ENCODE data around the gene SLC25A47.

DNA sequence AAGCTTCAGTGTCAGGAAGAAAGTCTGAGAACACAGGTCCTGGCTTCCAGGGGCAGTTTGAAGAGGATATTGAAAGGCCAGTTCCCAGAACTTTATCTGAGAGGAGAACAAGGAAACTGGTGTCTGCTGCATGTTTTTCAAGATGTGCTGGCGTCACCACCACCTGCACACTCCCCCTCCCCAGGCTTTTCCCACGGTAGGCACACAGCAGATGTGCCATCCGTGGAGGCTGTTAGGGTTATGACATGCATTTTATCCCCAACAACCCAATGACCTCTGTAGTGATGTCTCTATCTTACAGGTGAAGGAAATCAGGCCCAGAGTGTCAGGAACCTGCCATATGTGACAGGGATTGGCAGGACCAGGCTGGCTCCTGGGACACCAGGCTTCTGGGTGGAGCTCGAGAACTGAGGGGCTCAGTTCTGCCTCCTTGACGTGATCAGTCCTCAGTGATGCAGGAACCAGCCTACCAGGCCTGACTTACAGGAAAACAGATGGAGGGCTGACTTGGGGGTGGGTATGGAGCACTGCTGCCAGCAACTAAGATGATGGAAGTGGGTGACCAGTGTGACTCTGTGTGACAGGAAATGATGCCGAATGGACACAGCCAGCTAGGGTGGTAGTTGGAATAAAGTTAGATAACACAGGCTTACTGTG is 16.8 kb downstream of the SLC25A47 start:
- TF ChIP-seq, protein P1, sequence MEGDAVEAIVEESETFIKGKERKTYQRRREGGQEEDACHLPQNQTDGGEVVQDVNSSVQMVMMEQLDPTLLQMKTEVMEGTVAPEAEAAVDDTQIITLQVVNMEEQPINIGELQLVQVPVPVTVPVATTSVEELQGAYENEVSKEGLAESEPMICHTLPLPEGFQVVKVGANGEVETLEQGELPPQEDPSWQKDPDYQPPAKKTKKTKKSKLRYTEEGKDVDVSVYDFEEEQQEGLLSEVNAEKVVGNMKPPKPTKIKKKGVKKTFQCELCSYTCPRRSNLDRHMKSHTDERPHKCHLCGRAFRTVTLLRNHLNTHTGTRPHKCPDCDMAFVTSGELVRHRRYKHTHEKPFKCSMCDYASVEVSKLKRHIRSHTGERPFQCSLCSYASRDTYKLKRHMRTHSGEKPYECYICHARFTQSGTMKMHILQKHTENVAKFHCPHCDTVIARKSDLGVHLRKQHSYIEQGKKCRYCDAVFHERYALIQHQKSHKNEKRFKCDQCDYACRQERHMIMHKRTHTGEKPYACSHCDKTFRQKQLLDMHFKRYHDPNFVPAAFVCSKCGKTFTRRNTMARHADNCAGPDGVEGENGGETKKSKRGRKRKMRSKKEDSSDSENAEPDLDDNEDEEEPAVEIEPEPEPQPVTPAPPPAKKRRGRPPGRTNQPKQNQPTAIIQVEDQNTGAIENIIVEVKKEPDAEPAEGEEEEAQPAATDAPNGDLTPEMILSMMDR (IDR thresholded peaks at IDR 0.05), result no peak
- TF ChIP-seq EZH2 (IDR thresholded peaks at IDR 0.05; ENCODE audit: borderline replicate concordance, insufficient read depth, low read depth, low read length, poor library complexity, severe bottlenecking), result no peak

Measured in B cell (primary cell).